ENCODE results near the gene HAGHL. TPM values are rescaled to one million over a fixed set of nuclear protein-coding genes. Genes with fewer than 3 reads are reported as not detected.

Gene HAGHL
- total and polyA plus RNA-seq, 2 experiments from 2014 or later, result 21.6 to 35.3 TPM

- H2AFZ ChIP-seq, result no peak overlapping the region
- Mint-ChIP-seq H3K9me3 (no peaks in the 10 kb centered on the region; the same call in 1 of the 3 replicates), H3K36me3 (ENCODE audit: low read depth) (peaks cover 26% of the 10 kb centered on the region), H3K4me3 (no peak overlapping the region), H3K27me3 (ENCODE audit: insufficient read depth, low read depth, poor library complexity) (peaks cover 21% of the 10 kb centered on the region), H3K27ac (no peak overlapping the region), H3K4me1 (peaks cover 8% of the 10 kb centered on the region)
- H3K4me3 ChIP-seq, result no peak overlapping the region
- H4K20me1 ChIP-seq (replicated peaks; ENCODE audit: insufficient read depth), result peaks cover 8% of the 10 kb centered on the region; the same call in 1 of the 2 replicates
- H3K4me1 ChIP-seq (ENCODE audit: insufficient read depth), result peaks cover 5% of the 10 kb centered on the region; the same call in 1 of the 2 replicates
- no peak overlapping the region for H3K4me2 ChIP-seq
- H3K79me2 ChIP-seq (replicated peaks; ENCODE audit: insufficient read depth), result no peaks in the 10 kb centered on the region; the same call in 1 of the 2 replicates
- no peaks in the 10 kb centered on the region for H3K9me2 ChIP-seq (ENCODE audit: insufficient read depth)
- DNase-seq (ENCODE audit: low spot score) (no peak), ATAC-seq (no peak)
- TF ChIP-seq CTCF (conservative IDR thresholded peaks at IDR 0.05; ENCODE audit: low read depth in 2 of 2) (no peak), REST (IDR thresholded peaks at IDR 0.05; ENCODE audit: unreplicated experiment) (no peak), JUNB (IDR thresholded peaks at IDR 0.05; ENCODE audit: unreplicated experiment) (no peak), ZNF114 (CRISPR knock-in tag; IDR thresholded peaks at IDR 0.05) (no peak), POLR2AphosphoS5 (IDR thresholded peaks at IDR 0.05; ENCODE audit: low read depth) (no peak), STAT1 (IDR thresholded peaks at IDR 0.05; ENCODE audit: unreplicated experiment) (no peak)
- H3K27me3 ChIP-seq (ENCODE audit: insufficient read depth), result peaks cover 10% of the 10 kb centered on the region
- no peak overlapping the region for H3K27ac ChIP-seq (ENCODE audit: low read depth)
- peaks cover 16% of the 10 kb centered on the region for H3F3A ChIP-seq (replicated peaks; ENCODE audit: low read depth)
- H3K36me3 ChIP-seq (ENCODE audit: insufficient read depth), result no peaks in the 10 kb centered on the region; the same call in 1 of the 2 replicates
Measured at GRCh38 chr16:686459-687260, 40.2 kb upstream of the HAGHL start.

- Mint-ChIP-seq H3K4me3 (no peak overlapping the region), H3K4me1 (peaks cover 2% of the 10 kb centered on the region; the same call in 2 of the 3 replicates), H3K36me3 (ENCODE audit: low read depth) (peaks cover 18% of the 10 kb centered on the region), H3K9me3 (no peaks in the 10 kb centered on the region; the same call in 1 of the 3 replicates), H3K27ac (no peak overlapping the region), H3K27me3 (ENCODE audit: insufficient read depth, low read depth, poor library complexity) (peaks cover 20% of the 10 kb centered on the region)
- peaks cover 19% of the 10 kb centered on the region for H3K27me3 ChIP-seq (ENCODE audit: insufficient read depth)
- no peak overlapping the region for H3K4me2 ChIP-seq
- ATAC-seq (no peak), DNase-seq (ENCODE audit: low spot score) (no peak)
- H2AFZ ChIP-seq, result no peak overlapping the region
- H3K4me3 ChIP-seq, result no peak overlapping the region
- TF ChIP-seq CTCF (conservative IDR thresholded peaks at IDR 0.05; ENCODE audit: low read depth in 2 of 2) (no peak), REST (IDR thresholded peaks at IDR 0.05; ENCODE audit: unreplicated experiment) (no peak), NANOG (IDR thresholded peaks at IDR 0.05; ENCODE audit: borderline replicate concordance) (no peak), STAT1 (IDR thresholded peaks at IDR 0.05; ENCODE audit: unreplicated experiment) (no peak), CREB1 (CRISPR knock-in tag; IDR thresholded peaks at IDR 0.05; ENCODE audit: low read depth) (no peak), EZH2 (IDR thresholded peaks at IDR 0.05; ENCODE audit: low read depth, unreplicated experiment) (no peak), ZNF114 (CRISPR knock-in tag; IDR thresholded peaks at IDR 0.05) (no peak), EZH2phosphoT487 (IDR thresholded peaks at IDR 0.05; ENCODE audit: unreplicated experiment) (no peak), ZNF331 (CRISPR knock-in tag; IDR thresholded peaks at IDR 0.05; ENCODE audit: low read depth) (no peak), POLR2AphosphoS5 (IDR thresholded peaks at IDR 0.05; ENCODE audit: low read depth) (no peak)
- H3K27ac ChIP-seq (ENCODE audit: low read depth), result no peak overlapping the region
- H3F3A ChIP-seq (replicated peaks; ENCODE audit: low read depth), result peaks cover 10% of the 10 kb centered on the region; the same call in 1 of the 2 replicates
- H4K20me1 ChIP-seq (replicated peaks; ENCODE audit: insufficient read depth), result 0 out of 2 replicates have a peak, but pooled peaks cover 1% of the 10 kb centered on the region
- H3K9me2 ChIP-seq (ENCODE audit: insufficient read depth), result no peaks in the 10 kb centered on the region
- H3K36me3 ChIP-seq (ENCODE audit: insufficient read depth), result no peaks in the 10 kb centered on the region; the same call in 1 of the 2 replicates
- H3K79me2 ChIP-seq (replicated peaks; ENCODE audit: insufficient read depth), result no peaks in the 10 kb centered on the region; the same call in 1 of the 2 replicates
- peaks cover 5% of the 10 kb centered on the region; the same call in 1 of the 2 replicates for H3K4me1 ChIP-seq (ENCODE audit: insufficient read depth)
Measured at GRCh38 chr16:687499-687898, 39.4 kb upstream of the HAGHL start.
